Ishikawa (cell line): ENCODE results near the gene PRELID2.

Experiments used
- CEBPB ChIP-seq: IDR thresholded peaks from 2 replicates; pipeline ENCODE4 v1.6.1; 2012
- CREB1 ChIP-seq: IDR thresholded peaks from 2 replicates; pipeline ENCODE4 v1.6.1; 2012; ENCODE audit warnings: low read depth
- EGR1 ChIP-seq: IDR thresholded peaks from 2 replicates; pipeline ENCODE4 v1.6.1; 2012
- EP300 ChIP-seq: IDR thresholded peaks from 2 replicates; pipeline ENCODE4 v1.6.1; 2012; ENCODE audit warnings: borderline replicate concordance
- FOXM1 ChIP-seq: IDR thresholded peaks from 2 replicates; pipeline ENCODE4 v1.6.1; 2012; ENCODE audit warnings: low read depth, borderline replicate concordance
- MAX ChIP-seq: IDR thresholded peaks from 2 replicates; pipeline ENCODE4 v1.6.1; 2012
- NFIC ChIP-seq: IDR thresholded peaks from 2 replicates; pipeline ENCODE4 v1.6.1; 2012
- RAD21 ChIP-seq: IDR thresholded peaks from 2 replicates; pipeline ENCODE4 v1.6.1; 2012; ENCODE audit warnings: low read depth
- REST ChIP-seq: IDR thresholded peaks from 2 replicates; pipeline ENCODE4 v1.6.1; 2012; ENCODE audit warnings: low read depth, mild to moderate bottlenecking
- TAF1 ChIP-seq: IDR thresholded peaks from 2 replicates; pipeline ENCODE4 v1.6.1; 2012; ENCODE audit warnings: low read depth, mild to moderate bottlenecking
- TCF12 ChIP-seq: IDR thresholded peaks from 2 replicates; pipeline ENCODE4 v1.6.1; 2012; ENCODE audit warnings: low read depth
- TEAD4 ChIP-seq: IDR thresholded peaks from 2 replicates; pipeline ENCODE4 v1.6.1; 2012
- YY1 ChIP-seq: IDR thresholded peaks from 2 replicates; pipeline ENCODE4 v1.6.1; 2012; ENCODE audit warnings: low read depth
- ZBTB7A ChIP-seq: IDR thresholded peaks from 2 replicates; pipeline ENCODE4 v1.6.1; 2012; ENCODE audit warnings: low read depth
- TF ChIP-seq, protein P1 (sequence below): IDR thresholded peaks from 2 replicates; pipeline ENCODE4 v1.6.1; 2012

Gene PRELID2

GRCh38 chr5:145848854-145849253 is 13.7 kb upstream of the PRELID2 start:
- TF ChIP-seq FOXM1: no peak
- TF ChIP-seq YY1: no peak
- no peak for TF ChIP-seq TAF1
- TF ChIP-seq REST: no peak
- no peak for TF ChIP-seq CREB1

- TF ChIP-seq RAD21 (no peak), TEAD4 (no peak), CREB1 (no peak), YY1 (no peak), TCF12 (no peak), MAX (no peak), NFIC (no peak), CEBPB (no peak), ZBTB7A (no peak)
- TF ChIP-seq, protein P1, sequence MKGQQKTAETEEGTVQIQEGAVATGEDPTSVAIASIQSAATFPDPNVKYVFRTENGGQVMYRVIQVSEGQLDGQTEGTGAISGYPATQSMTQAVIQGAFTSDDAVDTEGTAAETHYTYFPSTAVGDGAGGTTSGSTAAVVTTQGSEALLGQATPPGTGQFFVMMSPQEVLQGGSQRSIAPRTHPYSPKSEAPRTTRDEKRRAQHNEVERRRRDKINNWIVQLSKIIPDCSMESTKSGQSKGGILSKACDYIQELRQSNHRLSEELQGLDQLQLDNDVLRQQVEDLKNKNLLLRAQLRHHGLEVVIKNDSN: no peak
Measured at GRCh38 chr5:145847499-145848497, 12.7 kb upstream of the PRELID2 start.

GRCh38 chr5:145846081-145846480 is 10.9 kb upstream of the PRELID2 start:
- TF ChIP-seq MAX: no peak
- TF ChIP-seq CREB1: no peak
- no peak for TF ChIP-seq FOXM1
- no peak for TF ChIP-seq TEAD4
- TF ChIP-seq NFIC: no peak
- no peak for TF ChIP-seq EP300
- TF ChIP-seq TCF12: no peak
- no peak for TF ChIP-seq REST
- TF ChIP-seq RAD21: no peak
- no peak for TF ChIP-seq ZBTB7A

GRCh38 chr5:145841299-145841698 is 6.2 kb upstream of the PRELID2 start:
- no peak for TF ChIP-seq CREB1
- no peak for TF ChIP-seq EP300
- TF ChIP-seq REST: no peak
- TF ChIP-seq, protein P1: no peak
- no peak for TF ChIP-seq CEBPB
- no peak for TF ChIP-seq MAX
- TF ChIP-seq TCF12: no peak
- TF ChIP-seq FOXM1: no peak
- no peak for TF ChIP-seq ZBTB7A
- TF ChIP-seq TAF1: no peak
- TF ChIP-seq TEAD4: no peak
- no peak for TF ChIP-seq EGR1
- TF ChIP-seq YY1: no peak
- no peak for TF ChIP-seq RAD21
- no peak for TF ChIP-seq NFIC
